Stimulated activated CD8-positive, alpha-beta memory T cell treated with anti-CD3 and anti-CD28 coated beads, Interleukin-7, amount 100 ng/mL, for 24 hours (primary cell): ENCODE measurements around the gene KRTDAP.

Source experiments
- DNase-seq: peaks from one replicate; pipeline ENCODE4 v3.0.0-alpha.2; 2020; ENCODE audit warnings: low read depth

KRTDAP gene

DNA sequence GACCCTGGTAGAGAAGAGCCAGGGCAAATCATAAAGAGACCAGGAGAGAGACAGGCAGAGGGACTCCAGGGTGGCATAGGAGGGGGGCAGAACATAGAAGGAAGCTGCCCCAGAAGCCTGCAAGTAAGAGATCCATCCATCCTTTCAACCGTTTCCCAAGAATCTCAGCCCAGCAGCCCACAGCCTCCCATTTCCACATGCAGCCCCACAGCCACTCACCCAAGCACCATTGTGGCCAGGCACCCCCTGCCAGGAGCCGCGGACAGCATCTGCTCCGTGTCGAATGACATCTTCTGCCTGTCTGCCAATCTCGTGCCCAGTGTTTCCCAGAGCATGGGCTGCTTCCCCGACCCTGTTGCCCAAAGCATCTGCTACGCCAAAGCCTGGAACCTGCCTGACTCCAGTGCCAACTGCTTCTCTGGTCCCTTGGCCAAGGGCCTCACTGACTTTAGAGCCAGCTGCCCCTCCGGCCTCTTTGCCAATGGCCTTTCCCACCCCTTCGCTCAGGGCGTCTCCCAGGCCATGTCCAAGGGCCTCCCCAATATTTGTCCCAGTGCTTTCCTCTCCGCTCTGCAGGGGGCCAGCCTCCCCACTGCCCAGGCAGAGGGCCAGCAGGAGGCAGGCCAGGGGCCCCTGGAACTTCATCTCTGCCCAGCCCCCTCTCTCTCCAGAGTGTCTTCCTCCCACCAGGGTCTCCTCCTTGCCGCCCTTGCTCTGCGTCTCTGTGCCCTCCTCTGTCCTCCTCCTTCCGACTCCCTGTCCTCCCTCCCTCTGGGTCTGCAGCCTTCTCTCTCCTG is 22.8 kb upstream of the KRTDAP start:
- no peak for DNase-seq

DNA sequence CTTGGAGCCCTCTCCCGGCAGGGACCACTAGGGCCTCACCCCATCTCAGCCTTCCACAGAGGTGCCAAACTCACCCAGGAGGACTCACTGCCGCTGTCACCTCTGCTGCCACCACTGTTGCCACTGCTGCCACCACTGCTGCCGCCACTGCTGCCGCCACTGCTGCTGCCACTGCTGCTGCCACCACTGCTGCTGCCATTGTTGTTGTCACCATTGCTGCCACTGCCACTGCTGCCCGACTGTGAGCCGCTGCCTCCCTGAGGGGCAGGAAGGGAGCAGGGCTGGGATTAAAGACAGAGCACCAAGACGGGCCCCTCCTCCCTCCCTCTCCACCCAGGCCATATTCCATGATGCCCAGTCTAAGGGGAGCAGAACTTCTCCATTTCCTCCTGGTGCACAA is 21.1 kb upstream of the KRTDAP start:
- DNase-seq, result no peak

DNA sequence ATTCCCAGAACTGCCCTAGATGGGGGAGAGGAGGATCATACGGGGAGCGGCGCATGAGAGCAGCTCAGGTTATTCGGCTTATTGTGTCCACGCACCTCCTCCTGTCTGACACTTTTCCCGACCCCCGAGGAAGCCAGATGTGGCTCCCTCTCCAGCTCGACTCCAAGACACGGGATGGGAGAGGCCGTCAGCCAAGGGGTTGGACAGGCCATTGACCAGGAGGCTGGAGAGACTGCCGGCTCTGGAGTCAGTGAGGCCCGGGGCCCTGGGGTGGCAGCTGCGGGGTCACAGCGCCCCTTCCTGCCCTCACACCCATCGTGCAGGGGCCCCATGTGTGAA is 20.3 kb upstream of the KRTDAP start:
- no peak for DNase-seq

DNA sequence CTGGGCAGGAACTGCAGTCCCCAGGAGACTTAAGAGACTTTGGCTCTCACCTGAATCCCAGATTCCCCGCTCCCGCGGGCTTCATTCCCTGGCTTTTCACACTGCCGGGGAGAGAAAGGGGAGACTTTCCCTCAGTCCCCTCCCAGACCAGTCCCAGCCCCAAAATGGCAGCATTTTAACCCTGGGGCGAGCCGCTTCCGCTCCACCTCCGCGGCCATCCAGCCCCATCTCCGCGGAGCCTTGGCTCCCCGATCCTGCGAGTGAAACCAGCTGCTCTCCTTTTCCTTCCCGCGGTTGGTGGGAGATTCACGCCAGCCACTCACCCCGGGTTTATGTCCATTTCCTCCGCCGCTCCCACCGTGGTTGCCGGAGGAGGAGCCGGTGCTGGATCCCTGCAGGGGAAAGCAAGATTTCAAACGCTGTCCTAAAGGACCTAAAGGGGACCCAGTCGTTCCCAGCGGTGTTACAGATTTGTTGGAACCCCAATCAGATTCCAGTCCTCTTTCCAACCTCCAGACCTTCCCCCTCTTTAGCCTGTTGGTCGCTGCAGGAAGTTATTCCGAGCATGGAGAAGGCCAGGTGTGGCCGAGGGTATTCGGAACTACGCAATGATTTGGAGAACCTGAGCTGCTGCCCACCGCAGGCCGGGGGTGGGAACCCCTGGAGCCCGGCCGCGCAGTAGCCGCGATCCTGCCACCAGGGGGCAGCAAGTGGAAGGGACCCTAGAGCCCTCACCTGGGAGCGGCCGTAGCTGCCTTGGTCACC is 19.8 kb upstream of the KRTDAP start:
- peak; percentile 62 for DNase-seq

GRCh38 chr19:35509018-35509652 is 18.9 kb upstream of the KRTDAP start:
- no peak for DNase-seq

- no peak for DNase-seq
Measured at GRCh38 chr19:35508129-35508528, 17.9 kb upstream of the KRTDAP start.

DNA sequence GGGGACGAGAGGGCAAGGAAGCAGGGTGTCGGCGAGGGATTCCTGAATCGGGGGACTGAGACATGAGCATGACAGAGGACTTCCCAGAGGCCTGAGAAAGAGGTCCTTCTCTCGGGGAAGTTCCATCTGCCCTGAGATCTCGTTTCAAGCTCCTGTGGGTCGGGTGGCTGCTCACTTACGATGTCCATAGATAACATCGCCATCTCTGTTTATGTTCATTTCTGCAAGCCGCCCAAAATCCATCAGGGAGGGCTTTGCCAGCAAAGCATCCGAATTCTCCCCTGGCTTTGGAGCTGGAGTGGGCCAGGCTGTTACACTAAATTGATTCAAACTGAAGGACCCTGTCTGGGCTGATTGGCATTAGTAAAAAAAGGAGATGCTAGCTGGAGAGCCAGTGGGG is 17.3 kb upstream of the KRTDAP start:
- DNase-seq, result no peak

- DNase-seq, result no peak
Measured at GRCh38 chr19:35506011-35506410, 15.7 kb upstream of the KRTDAP start.

GRCh38 chr19:35502751-35503150 is 12.5 kb upstream of the KRTDAP start:
- DNase-seq, result no peak

DNA sequence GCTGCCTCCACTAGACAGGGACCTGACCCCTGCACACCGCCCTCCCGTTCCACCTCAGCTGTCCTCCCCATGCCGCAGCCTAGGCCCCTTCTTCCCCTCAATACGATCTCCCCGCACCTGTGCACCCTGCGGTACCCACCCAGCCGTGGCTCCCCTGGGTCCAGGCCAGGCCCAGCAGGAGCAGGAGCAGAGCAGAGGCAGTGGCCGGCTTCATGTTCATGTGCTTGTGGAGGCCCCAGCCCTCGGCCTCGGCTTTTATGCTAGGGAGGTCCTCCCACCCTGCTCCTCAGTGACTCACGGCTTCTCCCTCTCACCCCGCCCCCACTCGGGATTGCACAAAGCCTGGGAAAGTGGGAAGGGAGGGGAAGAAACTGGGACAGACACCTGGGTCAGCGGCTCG is 11.4 kb upstream of the KRTDAP start:
- DNase-seq, result no peak

DNA sequence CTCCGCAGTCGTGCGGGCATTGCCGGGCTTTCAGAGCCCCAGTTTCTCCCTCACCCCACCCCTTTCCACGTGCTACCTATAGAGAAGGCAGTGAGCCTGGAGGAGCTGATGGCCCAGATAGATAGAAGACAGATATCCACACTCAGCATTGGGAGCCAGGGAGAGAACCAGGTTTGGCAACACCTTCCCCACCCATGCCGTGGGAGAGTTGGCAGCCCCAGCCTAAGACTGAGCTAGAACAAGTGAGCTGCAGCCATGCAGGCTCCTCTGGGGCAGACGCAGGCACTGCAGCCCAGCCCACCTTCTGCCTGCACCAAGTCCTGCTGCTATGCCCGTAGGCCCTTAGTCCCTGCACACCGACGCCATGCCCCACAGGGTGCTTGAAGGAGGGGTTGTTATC is 10.3 kb upstream of the KRTDAP start:
- no peak for DNase-seq

DNA sequence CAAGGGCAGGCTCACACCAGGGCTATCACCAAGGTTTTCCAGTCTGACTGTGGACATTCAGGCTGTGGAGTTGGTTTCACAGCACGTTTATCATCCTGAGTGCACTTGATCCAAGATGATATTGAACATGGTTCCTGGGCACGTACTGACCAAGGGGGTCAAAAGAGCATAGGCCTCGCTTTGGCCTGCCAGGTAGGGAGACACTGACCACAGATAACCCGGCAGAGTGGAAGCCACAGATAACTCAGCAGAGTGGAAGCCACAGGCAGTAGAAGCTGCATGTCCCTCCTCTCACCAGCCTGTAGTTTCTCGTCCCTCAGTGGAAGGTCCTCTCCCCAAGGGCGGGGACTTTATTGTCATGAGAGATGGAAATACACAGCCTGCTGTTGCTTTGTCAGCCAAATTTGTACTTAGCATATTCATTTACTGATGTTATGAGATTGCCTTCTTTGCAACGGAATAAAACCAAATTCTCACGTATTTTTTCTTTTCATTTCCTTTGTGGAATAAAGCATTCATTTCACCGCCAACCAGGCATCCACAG is 8.8 kb upstream of the KRTDAP start:
- DNase-seq, result no peak

DNA sequence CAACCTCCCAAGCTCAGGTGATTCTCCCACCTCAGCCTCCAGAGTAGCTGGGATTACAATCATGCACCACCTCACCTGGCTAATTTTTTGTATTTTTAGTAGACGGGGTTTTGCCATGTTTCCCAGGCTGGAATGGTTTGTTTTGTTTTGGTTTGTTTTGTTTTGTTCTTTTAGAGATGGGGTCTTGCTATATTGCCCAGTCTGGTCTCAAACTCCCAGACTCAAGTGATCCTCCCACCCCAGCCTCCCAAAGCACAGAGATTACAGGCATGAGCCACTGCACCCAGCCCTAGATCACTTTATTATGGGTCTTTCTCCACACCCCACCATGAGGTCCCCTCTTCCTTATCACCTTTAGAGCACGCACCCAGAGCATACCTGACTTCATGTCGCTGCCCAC is 8.0 kb upstream of the KRTDAP start:
- DNase-seq, result no peak

DNA sequence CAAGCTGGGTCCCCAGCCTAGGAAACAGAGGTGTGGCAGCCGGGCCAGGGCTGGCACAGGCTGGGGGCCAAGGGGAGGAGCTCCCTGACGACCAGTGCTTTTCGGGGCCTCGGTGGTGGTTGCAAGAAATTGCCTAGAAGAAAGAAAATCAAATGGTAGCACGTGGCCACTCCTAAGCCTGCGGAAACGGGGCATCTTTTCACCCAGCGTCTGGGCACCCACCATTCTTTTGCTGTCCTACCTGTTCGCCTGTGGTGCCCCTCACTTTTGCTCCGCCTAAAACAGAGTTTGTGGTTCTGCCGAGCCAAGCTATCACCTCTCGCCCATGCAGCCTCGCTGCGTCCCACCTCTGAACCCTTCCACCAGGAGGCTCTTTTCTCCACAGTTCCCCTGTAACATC is 7.1 kb upstream of the KRTDAP start:
- DNase-seq, result no peak

GRCh38 chr19:35495107-35496064 is 5.1 kb upstream of the KRTDAP start:
- peak; percentile 39 for DNase-seq

- DNase-seq, result no peak
Measured at GRCh38 chr19:35493971-35494370, 3.7 kb upstream of the KRTDAP start.

DNA sequence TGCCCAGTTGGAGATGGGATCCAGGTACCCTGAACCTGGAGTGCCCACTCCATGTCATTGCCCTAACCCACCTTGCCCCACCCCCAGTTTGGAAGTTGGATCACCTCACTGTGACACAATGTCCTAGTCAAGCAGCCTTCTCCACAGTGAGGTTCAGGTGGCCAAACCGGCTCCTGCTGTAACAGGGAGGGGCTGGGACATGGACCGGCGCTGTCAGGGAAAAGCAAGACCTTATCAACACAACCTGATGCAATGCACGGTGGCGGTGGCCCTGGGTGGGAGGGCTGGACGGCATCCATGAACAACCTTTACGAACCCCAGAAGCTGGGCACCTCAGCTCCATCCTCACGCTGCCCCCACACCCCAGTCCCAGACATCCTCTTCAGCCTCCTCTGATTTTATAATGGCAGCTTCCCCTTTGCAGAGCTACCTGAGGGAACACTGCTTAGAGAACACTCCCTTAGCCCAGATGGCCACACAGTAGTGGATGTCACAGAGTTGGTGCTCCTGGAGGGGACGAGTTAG is 1.6 kb upstream of the KRTDAP start:
- no peak for DNase-seq

DNA sequence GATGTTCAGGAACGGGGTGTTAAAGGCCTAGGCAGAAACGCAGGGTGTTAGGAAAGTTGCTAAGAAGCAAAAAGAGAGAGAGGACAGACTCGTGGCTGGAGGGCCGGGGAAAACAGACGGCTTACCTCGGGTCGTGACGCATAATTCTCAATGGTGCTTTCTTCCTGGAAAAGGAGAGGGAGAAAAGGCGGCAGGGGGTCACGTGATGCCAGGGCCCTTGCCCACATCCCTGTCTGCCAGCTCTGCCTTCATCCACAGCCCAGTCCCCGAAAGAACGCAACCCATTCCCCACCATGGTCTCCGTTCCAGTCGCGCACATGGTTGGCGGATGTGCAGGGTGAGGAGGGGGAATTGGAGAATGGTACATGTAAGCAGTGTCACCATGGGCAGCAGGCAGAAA is 1.6 kb downstream of the KRTDAP start:
- no peak for DNase-seq

GRCh38 chr19:35487656-35488182 is 2.5 kb downstream of the KRTDAP start:
- no peak for DNase-seq

DNA sequence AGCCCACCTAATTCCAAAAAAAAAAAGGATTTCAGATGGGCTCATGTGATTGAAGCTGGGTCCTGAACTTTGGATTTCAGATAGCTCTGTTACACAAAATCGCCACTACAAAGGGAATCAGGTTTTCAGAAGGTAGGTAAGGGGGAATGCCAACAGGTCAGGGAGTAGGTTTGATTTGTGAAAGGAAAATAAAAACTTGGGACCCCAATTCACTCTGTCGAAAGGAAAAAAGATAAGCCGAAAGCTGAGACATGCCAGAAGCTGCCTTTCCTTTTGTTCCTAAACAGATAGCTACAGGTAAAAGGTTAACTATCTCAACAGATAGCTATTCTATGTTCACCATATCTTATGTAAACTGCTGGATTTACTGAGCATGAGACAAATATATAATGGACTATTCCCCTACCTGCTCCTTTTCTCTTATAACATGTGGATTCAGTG is 4.0 kb downstream of the KRTDAP start:
- DNase-seq, result no peak
